Raji (cell line): ENCODE results near the gene PRDM16.

Experiments
- POLR2A ChIP-seq: IDR thresholded peaks from 2 replicates; pipeline ENCODE4 v1.6.1; 2011; ENCODE audit warnings: low read depth, low read length, control low read depth; ENCODE audit not compliant: insufficient read depth

Gene PRDM16

GRCh38 chr1:3373175-3373574 lies 304.2 kb downstream of the PRDM16 start:
- TF ChIP-seq POLR2A = no peak

DNA sequence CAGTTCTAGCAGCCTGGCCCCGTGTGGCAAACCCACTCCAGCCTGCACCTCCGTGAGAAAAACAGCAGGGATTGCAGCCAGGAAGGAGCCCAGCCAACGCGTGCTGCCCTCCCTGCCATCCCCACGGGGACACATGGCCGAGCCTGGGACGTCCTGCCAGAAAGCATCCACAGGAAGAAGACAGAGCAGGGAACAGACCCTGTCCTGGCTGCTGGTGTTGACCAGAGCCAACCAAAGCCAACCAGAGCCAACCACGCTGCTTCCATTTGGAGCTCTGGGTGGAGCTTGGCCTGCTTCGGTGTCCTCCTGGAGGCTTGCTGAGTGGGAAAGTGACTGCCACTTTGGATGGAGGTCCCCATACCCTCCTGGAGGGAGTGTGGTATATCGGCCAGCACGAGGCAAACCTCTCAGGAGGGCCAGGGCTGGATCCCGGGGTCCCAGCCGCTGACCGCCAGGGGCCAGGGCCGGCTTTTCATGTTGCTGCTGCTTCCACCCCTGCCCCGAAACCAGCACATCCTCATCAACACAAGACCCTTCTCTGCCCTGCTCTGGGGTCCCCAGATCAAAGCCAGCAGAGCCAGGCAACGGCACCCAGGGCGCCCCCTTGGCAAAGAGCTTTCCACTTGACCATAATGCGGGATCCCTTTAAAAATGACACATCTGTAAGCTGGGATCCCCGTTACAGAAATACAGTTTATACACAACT lies 304.9 kb downstream of the PRDM16 start:
- TF ChIP-seq POLR2A = no peak

DNA sequence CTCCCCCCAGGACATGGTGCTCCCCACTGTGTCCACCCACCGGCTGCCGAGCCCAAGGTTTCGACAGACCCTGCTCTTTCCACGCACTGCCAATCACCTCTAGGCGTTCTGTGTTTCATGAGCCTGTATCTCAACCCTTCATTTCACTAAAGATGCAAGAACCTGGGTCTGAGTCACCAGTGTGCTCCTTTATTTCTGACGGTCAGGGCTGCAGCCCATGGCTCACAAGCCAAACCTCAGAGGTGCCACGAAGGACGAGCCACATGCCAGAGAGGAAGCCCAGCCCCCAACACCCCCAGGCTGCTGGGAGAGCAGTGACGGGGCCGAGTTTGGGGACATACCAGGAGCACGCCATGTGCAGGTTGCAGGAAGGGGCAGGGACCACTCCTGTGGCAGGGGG lies 306.2 kb downstream of the PRDM16 start:
- TF ChIP-seq POLR2A = no peak

DNA sequence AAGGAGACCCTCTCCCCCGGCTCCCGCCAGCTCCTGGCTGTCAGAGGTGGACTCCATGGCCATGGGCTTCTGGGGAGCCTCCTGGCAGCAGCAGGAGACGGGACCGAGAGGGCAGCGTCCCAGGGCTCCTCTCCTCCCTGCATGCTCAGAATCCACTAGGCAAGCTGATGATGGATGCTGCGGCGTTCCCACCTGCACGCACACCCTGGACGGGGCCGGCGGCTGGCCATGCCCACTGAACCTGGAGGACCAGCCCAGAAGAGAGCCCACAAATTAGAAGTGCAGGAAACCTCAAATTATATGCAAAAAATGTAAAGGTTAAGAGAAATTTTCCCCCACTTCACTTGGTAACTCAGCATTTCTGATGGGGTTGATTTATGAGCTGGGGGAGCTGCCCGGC lies 308.2 kb downstream of the PRDM16 start:
- TF ChIP-seq POLR2A = no peak

DNA sequence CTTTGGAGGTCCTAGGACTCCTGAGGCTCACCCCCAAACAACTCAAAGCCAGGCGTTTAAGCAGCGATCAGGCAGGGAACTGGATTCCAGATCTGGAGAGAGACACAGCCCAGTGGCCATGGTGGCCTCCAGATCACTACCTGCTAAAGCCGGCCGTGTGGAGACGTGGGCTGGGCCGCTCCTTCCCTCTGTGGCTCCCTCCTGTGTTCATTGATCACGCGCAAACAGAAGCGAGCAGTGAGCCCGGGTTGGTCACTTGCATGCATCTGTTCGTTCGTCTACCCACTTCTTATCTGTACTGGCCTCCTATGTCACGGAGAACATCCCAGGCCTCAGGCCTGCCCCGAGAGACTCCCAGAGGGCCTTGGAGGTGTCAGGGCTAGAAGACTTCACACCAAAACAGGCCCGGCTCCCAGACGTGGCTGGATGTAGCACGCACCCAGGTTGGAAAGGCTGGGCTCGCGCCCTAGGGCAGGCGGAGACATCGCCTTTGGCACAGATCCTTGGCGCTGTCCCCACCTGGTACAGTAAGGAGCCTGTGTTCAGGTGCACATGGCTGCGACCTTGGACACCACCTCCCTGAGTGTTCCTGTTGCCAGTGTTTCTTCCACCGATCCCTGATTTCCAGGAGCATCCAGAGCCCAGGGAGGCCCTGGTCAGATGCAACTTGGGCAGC lies 308.7 kb downstream of the PRDM16 start:
- TF ChIP-seq POLR2A = no peak

GRCh38 chr1:3378411-3379208 lies 309.6 kb downstream of the PRDM16 start:
- no peak for TF ChIP-seq POLR2A

DNA sequence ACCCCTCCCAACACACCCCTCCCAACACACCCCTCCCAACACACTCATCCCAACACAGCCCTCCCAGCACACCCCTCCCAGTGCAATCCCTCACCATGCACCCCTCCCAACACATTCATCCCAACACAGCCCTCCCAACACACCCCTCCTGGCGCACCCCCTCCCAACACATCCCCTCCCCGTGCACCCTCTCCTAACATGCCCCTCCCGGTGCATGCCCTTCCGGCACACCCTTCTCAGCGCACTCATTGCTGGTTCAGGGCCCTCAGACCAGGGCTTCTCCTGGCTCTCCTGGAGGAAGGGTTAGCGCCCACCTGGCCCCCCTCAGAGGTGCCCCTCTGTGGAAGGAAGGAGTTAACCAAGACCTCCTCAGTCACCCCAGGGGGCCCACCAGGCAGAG lies 310.9 kb downstream of the PRDM16 start:
- TF ChIP-seq POLR2A = no peak

DNA sequence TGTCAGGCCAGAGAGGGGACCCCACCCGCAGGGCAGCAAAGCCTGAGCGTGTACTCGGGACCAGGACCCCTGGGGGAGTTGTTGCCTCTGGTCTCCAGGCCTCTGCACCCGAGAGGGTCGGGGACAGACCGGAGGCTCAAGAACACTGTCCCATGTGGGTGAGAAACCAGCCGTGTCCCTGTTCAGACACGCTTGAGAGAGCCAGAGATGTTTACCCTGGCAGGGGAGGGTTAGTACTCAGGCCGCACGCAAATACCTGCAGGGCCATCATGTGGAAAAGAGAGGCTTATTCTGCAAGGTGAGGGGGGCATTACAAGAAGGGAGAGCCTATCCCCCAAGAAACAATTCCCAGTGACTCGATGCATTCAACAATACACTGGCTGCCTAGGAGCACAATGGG lies 311.5 kb downstream of the PRDM16 start:
- TF ChIP-seq POLR2A = no peak

DNA sequence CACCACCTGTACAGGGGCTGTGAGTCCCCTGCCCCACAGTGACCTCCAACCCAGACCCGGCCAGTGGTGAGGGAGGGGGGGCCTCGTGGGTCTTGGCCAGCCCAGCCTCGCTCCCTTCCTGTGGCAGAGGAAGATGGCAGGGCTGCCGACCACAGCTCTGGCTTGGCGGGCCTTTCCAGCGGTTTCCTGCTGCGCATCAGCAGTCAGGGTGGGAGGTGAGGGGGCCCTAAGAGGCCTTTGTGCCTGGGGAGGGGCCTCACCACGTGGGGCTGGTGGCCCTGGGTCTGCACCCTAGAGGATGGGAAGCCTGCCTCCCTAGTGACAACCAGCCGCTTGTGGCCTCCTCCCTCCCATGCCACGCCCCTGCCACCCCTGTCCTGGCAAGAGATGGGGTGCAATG lies 312.9 kb downstream of the PRDM16 start:
- no peak for TF ChIP-seq POLR2A

- TF ChIP-seq POLR2A = no peak
Measured at GRCh38 chr1:3382326-3383057, 313.5 kb downstream of the PRDM16 start.

DNA sequence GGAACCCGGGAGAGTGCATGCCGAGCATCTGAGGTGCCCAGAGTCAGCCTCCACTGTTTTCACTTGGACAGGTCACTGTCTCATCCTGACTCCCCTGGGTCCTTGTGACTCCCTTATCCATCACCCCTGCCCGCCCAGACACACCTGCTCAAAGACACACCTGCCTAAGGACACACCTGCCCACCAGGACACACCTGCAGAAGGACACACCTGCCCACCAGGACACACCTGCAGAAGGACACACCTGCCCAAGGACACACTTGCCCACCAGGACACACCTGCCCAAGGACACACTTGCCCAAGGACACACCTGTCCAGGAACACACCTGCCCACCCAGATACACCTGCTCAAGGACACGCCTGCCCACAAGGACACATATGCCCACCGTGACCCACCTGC lies 314.7 kb downstream of the PRDM16 start:
- TF ChIP-seq POLR2A = no peak

DNA sequence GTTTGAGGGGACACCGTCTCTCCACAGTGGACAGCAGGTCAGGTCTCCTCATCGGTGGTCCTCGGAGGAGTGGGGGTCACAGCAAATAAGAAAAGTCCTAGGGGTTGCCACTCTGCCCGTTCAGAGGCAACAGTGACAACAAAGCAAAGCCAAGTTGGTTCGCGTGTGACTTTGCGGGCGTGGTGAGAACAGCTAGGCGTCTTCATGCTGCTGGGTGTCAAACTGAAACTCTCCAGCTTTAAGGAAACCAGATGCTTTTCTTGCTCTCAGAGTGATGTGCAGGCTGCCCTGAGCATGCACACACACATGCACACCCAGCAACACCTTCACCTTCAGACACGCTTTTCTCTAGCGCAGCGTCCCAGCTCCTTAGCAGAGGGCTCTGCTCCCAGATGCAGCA lies 315.4 kb downstream of the PRDM16 start:
- TF ChIP-seq POLR2A = no peak

DNA sequence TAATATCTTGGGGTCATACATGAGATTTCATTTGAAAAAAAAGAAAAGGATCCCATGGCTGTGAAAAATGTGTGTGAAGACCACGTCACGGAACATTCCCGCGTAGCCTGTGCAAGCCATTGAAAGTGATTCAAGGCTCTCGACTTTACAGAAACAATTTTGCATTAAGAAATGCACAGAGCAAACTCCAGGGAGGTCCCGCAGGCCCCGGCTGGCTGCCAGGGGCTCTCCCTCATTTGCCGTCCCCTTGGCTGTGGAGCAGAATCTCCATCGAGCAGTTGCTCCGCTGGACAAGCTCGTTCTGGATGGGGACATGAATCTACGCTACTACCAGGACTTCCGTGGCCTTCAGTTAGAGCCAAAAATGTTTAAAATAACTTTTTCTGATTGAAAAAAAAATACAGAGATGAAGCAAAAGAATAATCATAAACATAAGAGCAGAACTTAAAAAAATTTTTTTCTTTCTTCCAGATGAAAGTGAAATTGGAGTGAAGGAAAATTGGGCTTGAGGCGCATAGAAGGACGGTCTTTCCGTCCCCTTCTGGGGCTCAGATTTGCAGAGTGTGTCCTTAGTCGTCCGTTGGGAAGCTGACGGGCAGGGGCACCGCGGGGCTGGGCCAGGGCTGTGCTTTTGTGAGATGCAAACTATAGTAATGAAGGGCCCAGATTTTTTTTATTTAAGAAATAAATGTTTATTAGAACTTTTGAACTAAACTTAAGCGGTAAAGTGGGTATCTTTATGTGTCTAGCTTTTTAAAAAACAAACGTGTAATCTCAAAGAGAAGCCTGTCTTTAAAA lies 317.4 kb downstream of the PRDM16 start:
- TF ChIP-seq POLR2A = no peak

- TF ChIP-seq POLR2A = no peak
Measured at GRCh38 chr1:3387401-3387800, 318.4 kb downstream of the PRDM16 start.
